Peyer's patch (tissue), 4 donors: ENCODE measurements around the gene LRGUK.

ENCODE experiments used
- CTCF ChIP-seq, 6 experiments: fragments of 450-650 bp in 4 of 6; fragments of 200-600 bp in 2 of 6; sonication (generic) in 1 of 6; IDR thresholded peaks; one replicate each; pipeline ENCODE4 v1.5.1; 2017 to 2019; ENCODE audit warnings: antibody characterized with exemption in 6 of 6, mild to moderate bottlenecking in 3 of 6, moderate library complexity in 1 of 6
- POLR2A ChIP-seq, 2 donors: fragments of 450-650 bp; IDR thresholded peaks; one replicate each; pipeline ENCODE4 v1.5.1; 2017; ENCODE audit warnings: antibody characterized with exemption in 2 of 2, mild to moderate bottlenecking in 2 of 2, moderate library complexity in 2 of 2

- TF ChIP-seq CTCF (IDR thresholded peaks at IDR 0.05) (no peak), POLR2A (IDR thresholded peaks at IDR 0.05) (no peak)
Measured at GRCh38 chr7:134154581-134155130, 27.5 kb downstream of the LRGUK start.
